ENCODE measurements around the gene GALNT15. TPM values are rescaled to one million over a fixed set of nuclear protein-coding genes. Genes with fewer than 3 reads are reported as not detected.

GALNT15 gene
- polyA plus RNA-seq (2013, experiment 1 of 4), result 0.50 TPM
- polyA plus RNA-seq (2013, experiment 2 of 4), result 0.44 TPM
- polyA plus RNA-seq (2013, experiment 3 of 4), result 0.11 TPM
- polyA plus RNA-seq (2013, experiment 4 of 4), result 0.20 TPM

- peaks cover 12% of the 10 kb centered on the region for H3K27me3 ChIP-seq (ENCODE audit: control insufficient read depth, insufficient read depth, low read length, poor library complexity, severe bottlenecking)
- no peaks in the 10 kb centered on the region for H3K9me3 ChIP-seq (ENCODE audit: control insufficient read depth, low read length)
- H3K36me3 ChIP-seq (ENCODE audit: control insufficient read depth, insufficient read depth, low read length), result no peaks in the 10 kb centered on the region
- peaks cover 5% of the 10 kb centered on the region for H3K4me1 ChIP-seq (ENCODE audit: control insufficient read depth, insufficient read depth, low read length)
- H3K27ac ChIP-seq (ENCODE audit: insufficient read depth, low read depth, low read length, poor library complexity, severe bottlenecking), result no peak within 1 kb of the TSS
- 63 to 72% methylated on average over 8 of the region's 8 CpGs for WGBS, 2 experiments
- H3K4me3 ChIP-seq (ENCODE audit: insufficient read depth, low read depth, low read length), result no peak within 1 kb of the TSS
Observed at GRCh38 chr3:16174389-16174788, at the start of gene GALNT15. GALNT15 (plus strand) TSS chr3:16174680; CDS start chr3:16175152, 472 bp downstream.

- no peaks in the 10 kb centered on the region for H3K4me1 ChIP-seq (ENCODE audit: control insufficient read depth, insufficient read depth, low read length)
- H3K4me3 ChIP-seq (ENCODE audit: insufficient read depth, low read depth, low read length), result no peak overlapping the region
- no peak overlapping the region for H3K27ac ChIP-seq (ENCODE audit: insufficient read depth, low read depth, low read length, poor library complexity, severe bottlenecking)
- H3K27me3 ChIP-seq (ENCODE audit: control insufficient read depth, insufficient read depth, low read length, poor library complexity, severe bottlenecking), result no peaks in the 10 kb centered on the region
- no peaks in the 10 kb centered on the region for H3K36me3 ChIP-seq (ENCODE audit: control insufficient read depth, insufficient read depth, low read length)
- no peaks in the 10 kb centered on the region for H3K9me3 ChIP-seq (ENCODE audit: control insufficient read depth, low read length)
- WGBS, 2 experiments, result 95% methylated on average over 8 of the region's 8 CpGs
Observed at GRCh38 chr3:16126634-16127033, 47.8 kb upstream of the GALNT15 start.

GRCh38 chr3:16127249-16127648 is 47.2 kb upstream of the GALNT15 start:
- Histone ChIP-seq H3K27me3 (ENCODE audit: control insufficient read depth, insufficient read depth, low read length, poor library complexity, severe bottlenecking) (no peaks in the 10 kb centered on the region), H3K27ac (ENCODE audit: insufficient read depth, low read depth, low read length, poor library complexity, severe bottlenecking) (no peak overlapping the region), H3K36me3 (ENCODE audit: control insufficient read depth, insufficient read depth, low read length) (no peaks in the 10 kb centered on the region), H3K4me1 (ENCODE audit: control insufficient read depth, insufficient read depth, low read length) (no peaks in the 10 kb centered on the region), H3K4me3 (ENCODE audit: insufficient read depth, low read depth, low read length) (no peak overlapping the region), H3K9me3 (ENCODE audit: control insufficient read depth, low read length) (no peaks in the 10 kb centered on the region)
- 92 to 94% methylated on average over 8 of the region's 8 CpGs for WGBS, 2 experiments

GRCh38 chr3:16130066-16130465 is 44.4 kb upstream of the GALNT15 start:
- WGBS, 2 experiments, result 65% methylated on average over 4 of the region's 4 CpGs
- H3K27me3 ChIP-seq (ENCODE audit: control insufficient read depth, insufficient read depth, low read length, poor library complexity, severe bottlenecking), result no peaks in the 10 kb centered on the region
- H3K4me1 ChIP-seq (ENCODE audit: control insufficient read depth, insufficient read depth, low read length), result no peaks in the 10 kb centered on the region
- H3K27ac ChIP-seq (ENCODE audit: insufficient read depth, low read depth, low read length, poor library complexity, severe bottlenecking), result no peak overlapping the region
- no peaks in the 10 kb centered on the region for H3K9me3 ChIP-seq (ENCODE audit: control insufficient read depth, low read length)
- no peaks in the 10 kb centered on the region for H3K36me3 ChIP-seq (ENCODE audit: control insufficient read depth, insufficient read depth, low read length)
- no peak overlapping the region for H3K4me3 ChIP-seq (ENCODE audit: insufficient read depth, low read depth, low read length)

GRCh38 chr3:16132190-16132589 is 42.3 kb upstream of the GALNT15 start:
- H3K4me3 ChIP-seq (ENCODE audit: insufficient read depth, low read depth, low read length), result no peak overlapping the region
- H3K36me3 ChIP-seq (ENCODE audit: control insufficient read depth, insufficient read depth, low read length), result no peaks in the 10 kb centered on the region
- no peak overlapping the region for H3K27ac ChIP-seq (ENCODE audit: insufficient read depth, low read depth, low read length, poor library complexity, severe bottlenecking)
- no peaks in the 10 kb centered on the region for H3K4me1 ChIP-seq (ENCODE audit: control insufficient read depth, insufficient read depth, low read length)
- no peaks in the 10 kb centered on the region for H3K27me3 ChIP-seq (ENCODE audit: control insufficient read depth, insufficient read depth, low read length, poor library complexity, severe bottlenecking)
- 71 to 72% methylated on average over 7 of the region's 7 CpGs for WGBS, 2 experiments
- H3K9me3 ChIP-seq (ENCODE audit: control insufficient read depth, low read length), result no peaks in the 10 kb centered on the region

GRCh38 chr3:16132928-16133327 is 41.6 kb upstream of the GALNT15 start:
- H3K4me1 ChIP-seq (ENCODE audit: control insufficient read depth, insufficient read depth, low read length), result no peaks in the 10 kb centered on the region
- no peaks in the 10 kb centered on the region for H3K9me3 ChIP-seq (ENCODE audit: control insufficient read depth, low read length)
- WGBS, 2 experiments, result 89 to 99% methylated on average over 3 of the region's 3 CpGs
- H3K27ac ChIP-seq (ENCODE audit: insufficient read depth, low read depth, low read length, poor library complexity, severe bottlenecking), result no peak overlapping the region
- no peaks in the 10 kb centered on the region for H3K27me3 ChIP-seq (ENCODE audit: control insufficient read depth, insufficient read depth, low read length, poor library complexity, severe bottlenecking)
- no peaks in the 10 kb centered on the region for H3K36me3 ChIP-seq (ENCODE audit: control insufficient read depth, insufficient read depth, low read length)
- no peak overlapping the region for H3K4me3 ChIP-seq (ENCODE audit: insufficient read depth, low read depth, low read length)

GRCh38 chr3:16134173-16134928 is 40.1 kb upstream of the GALNT15 start:
- H3K4me3 ChIP-seq (ENCODE audit: insufficient read depth, low read depth, low read length), result no peak overlapping the region
- H3K9me3 ChIP-seq (ENCODE audit: control insufficient read depth, low read length), result no peaks in the 10 kb centered on the region
- H3K36me3 ChIP-seq (ENCODE audit: control insufficient read depth, insufficient read depth, low read length), result no peaks in the 10 kb centered on the region
- H3K4me1 ChIP-seq (ENCODE audit: control insufficient read depth, insufficient read depth, low read length), result no peaks in the 10 kb centered on the region
- no peaks in the 10 kb centered on the region for H3K27me3 ChIP-seq (ENCODE audit: control insufficient read depth, insufficient read depth, low read length, poor library complexity, severe bottlenecking)
- H3K27ac ChIP-seq (ENCODE audit: insufficient read depth, low read depth, low read length, poor library complexity, severe bottlenecking), result no peak overlapping the region
- WGBS, 2 experiments, result 77 to 79% methylated on average over 6 of the region's 6 CpGs

- H3K4me1 ChIP-seq (ENCODE audit: control insufficient read depth, insufficient read depth, low read length), result no peaks in the 10 kb centered on the region
- no peaks in the 10 kb centered on the region for H3K27me3 ChIP-seq (ENCODE audit: control insufficient read depth, insufficient read depth, low read length, poor library complexity, severe bottlenecking)
- no peak overlapping the region for H3K4me3 ChIP-seq (ENCODE audit: insufficient read depth, low read depth, low read length)
- WGBS, 2 experiments, result 96 to 100% methylated on average over 2 of the region's 2 CpGs
- no peaks in the 10 kb centered on the region for H3K9me3 ChIP-seq (ENCODE audit: control insufficient read depth, low read length)
- no peaks in the 10 kb centered on the region for H3K36me3 ChIP-seq (ENCODE audit: control insufficient read depth, insufficient read depth, low read length)
- no peak overlapping the region for H3K27ac ChIP-seq (ENCODE audit: insufficient read depth, low read depth, low read length, poor library complexity, severe bottlenecking)
Observed at GRCh38 chr3:16136055-16136454, 38.4 kb upstream of the GALNT15 start.

- Histone ChIP-seq H3K9me3 (ENCODE audit: control insufficient read depth, low read length) (no peaks in the 10 kb centered on the region), H3K27ac (ENCODE audit: insufficient read depth, low read depth, low read length, poor library complexity, severe bottlenecking) (no peak overlapping the region)
Observed at GRCh38 chr3:16137044-16137443, 37.4 kb upstream of the GALNT15 start.

GRCh38 chr3:16137977-16138376 is 36.5 kb upstream of the GALNT15 start:
- Histone ChIP-seq H3K27ac (ENCODE audit: insufficient read depth, low read depth, low read length, poor library complexity, severe bottlenecking) (no peak overlapping the region), H3K4me1 (ENCODE audit: control insufficient read depth, insufficient read depth, low read length) (no peaks in the 10 kb centered on the region), H3K4me3 (ENCODE audit: insufficient read depth, low read depth, low read length) (no peak overlapping the region), H3K27me3 (ENCODE audit: control insufficient read depth, insufficient read depth, low read length, poor library complexity, severe bottlenecking) (no peaks in the 10 kb centered on the region), H3K9me3 (ENCODE audit: control insufficient read depth, low read length) (no peaks in the 10 kb centered on the region), H3K36me3 (ENCODE audit: control insufficient read depth, insufficient read depth, low read length) (no peaks in the 10 kb centered on the region)
- 90 to 96% methylated on average over 6 of the region's 6 CpGs for WGBS, 2 experiments

More at GRCh38 chr3:16137044-16137443, 37.4 kb upstream of the GALNT15 start:
- 90 to 100% methylated on average over 1 of the region's 1 CpG for WGBS, 2 experiments
- no peaks in the 10 kb centered on the region for H3K36me3 ChIP-seq (ENCODE audit: control insufficient read depth, insufficient read depth, low read length)
- H3K4me1 ChIP-seq (ENCODE audit: control insufficient read depth, insufficient read depth, low read length), result no peaks in the 10 kb centered on the region
- H3K27me3 ChIP-seq (ENCODE audit: control insufficient read depth, insufficient read depth, low read length, poor library complexity, severe bottlenecking), result no peaks in the 10 kb centered on the region
- H3K4me3 ChIP-seq (ENCODE audit: insufficient read depth, low read depth, low read length), result no peak overlapping the region
